Sigmoid colon (tissue), 7 donors: ENCODE results near the gene TYW1B. TPM values are rescaled to one million over a fixed set of nuclear protein-coding genes. Genes with fewer than 3 reads are reported as not detected.
"Not testable (repeated sequence)": the region's sequence is repeated elsewhere in the genome, so short reads cannot be mapped to it uniquely, and the experiment has no call there.

Experiments used
- DNase-seq: peaks from one replicate; pipeline ENCODE4 v3.0.0-alpha.2; 2019
- H3K27ac ChIP-seq, 4 donors: fragments of 200-600 bp; sonication (generic); one replicate each; pipeline ENCODE4 v1.5.1; 2016 to 2019; ENCODE audit warnings: mild to moderate bottlenecking in 1 of 4
- H3K27me3 ChIP-seq, 3 donors: fragments of 200-600 bp; sonication (generic); one replicate each; pipeline ENCODE4 v1.5.1; 2019; ENCODE audit warnings: mild to moderate bottlenecking in 1 of 3
- H3K36me3 ChIP-seq, 4 donors: fragments of 200-600 bp; sonication (generic); one replicate each; pipeline ENCODE4 v1.5.1; 2016 to 2019
- H3K4me1 ChIP-seq, 4 donors: fragments of 200-600 bp; sonication (generic); one replicate each; pipeline ENCODE4 v1.5.1; 2017 to 2019
- H3K4me3 ChIP-seq, 4 donors: fragments of 200-600 bp; sonication (generic); one replicate each; pipeline ENCODE4 v1.5.1; 2017 to 2019; ENCODE audit warnings: mild to moderate bottlenecking in 2 of 4, moderate library complexity in 1 of 4
- H3K9me3 ChIP-seq, 4 donors: fragments of 200-600 bp in 3 of 4; sonication (generic) in 3 of 4; one replicate each; pipeline versions ENCODE4 v1.5.1 to v1.6.1; 2013 to 2019
- CTCF ChIP-seq, 4 experiments: fragments of 450-650 bp in 3 of 4; fragments of 200-600 bp in 1 of 4; IDR thresholded peaks; one replicate each; pipeline ENCODE4 v1.5.1; 2016 to 2019; ENCODE audit warnings: antibody characterized with exemption in 4 of 4, mild to moderate bottlenecking in 3 of 4, moderate library complexity in 2 of 4
- EP300 ChIP-seq, 4 donors: sonication (generic); formaldehyde crosslinking; IDR thresholded peaks; one replicate each; pipeline ENCODE4 v1.6.1; 2017; ENCODE audit warnings: antibody characterized with exemption in 4 of 4
- POLR2A ChIP-seq, 2 donors: fragments of 450-650 bp; IDR thresholded peaks; one replicate each; pipeline ENCODE4 v1.6.1; 2016; ENCODE audit warnings: antibody characterized with exemption in 2 of 2, mild to moderate bottlenecking in 2 of 2, moderate library complexity in 2 of 2
- POLR2AphosphoS5 ChIP-seq, 4 donors: sonication (generic); formaldehyde crosslinking; IDR thresholded peaks; one replicate each; pipeline ENCODE4 v1.6.1; 2017; ENCODE audit warnings: antibody characterized with exemption in 4 of 4
- WGBS, 2 donors: extraction: QIAGEN DNeasy Blood & Tissue Kit; methylation state at CpG; one replicate each; pipeline ENCODE4 v1.1.7; 2013; 5-methylcytosine and 5-hydroxymethylcytosine counted together
- intact Hi-C: fragments of 100-400 bp; cut with DNase I; formaldehyde crosslinking; loops from one replicate; pipeline ENCODE4 v1.15.1; 2023
- polyA plus RNA-seq, 3 donors: library from polyadenylated mRNA; stranded (reverse); fragments of 200-250 nt; gene quantifications; one replicate each; pipeline ENCODE4 v1.2.3, GENCODE V29; 2013
- total RNA-seq, 4 donors: library from RNA; depleted of rRNA; stranded (reverse); fragments of >200 nt; gene quantifications; one replicate each; pipeline ENCODE4 v1.1.0, GENCODE V29; 2016
- donor health status: healthy with polysubstance abuse.
- donor health status: Bipolar disorder and iron deficiency.
- donor health status: healthy.

The TYW1B gene
- total and polyA plus RNA-seq, 7 donors, result 1.4 to 5.6 (median 2.4) TPM

GRCh38 chr7:72793791-72794190 is 34.2 kb downstream of the TYW1B start:
- intact Hi-C loops, result no loop called here
- peaks cover 0 to 5% (median 4%) of the 10 kb centered on the region in 4 donors for H3K36me3 ChIP-seq
- 94 to 97% methylated on average over 6 of the region's 6 CpGs for WGBS, 2 donors

DNA sequence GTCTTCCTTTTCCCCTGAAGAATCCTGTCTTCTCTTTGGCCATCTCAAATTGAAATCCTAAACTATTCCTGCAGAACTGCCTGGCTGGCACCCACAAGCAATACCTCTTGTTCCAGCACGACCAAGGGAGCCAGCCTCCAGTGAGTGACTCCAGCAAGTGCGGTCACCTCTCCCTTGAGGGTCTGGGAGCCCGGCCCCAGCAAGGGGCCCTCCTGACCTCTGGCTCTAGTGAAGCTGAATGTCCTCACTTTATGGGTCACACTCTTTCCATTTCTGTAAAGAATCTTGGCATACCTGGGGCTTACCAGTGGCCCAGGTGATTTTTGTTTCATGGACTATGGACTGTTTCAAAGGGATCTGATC is 37.3 kb downstream of the TYW1B start:
- H3K4me3 ChIP-seq, H3K27ac ChIP-seq, intact Hi-C loops, H3K9me3 ChIP-seq, DNase-seq, H3K4me1 ChIP-seq, H3K36me3 ChIP-seq, H3K27me3 ChIP-seq: not testable (repeated sequence)
- 71 to 87% methylated on average over 3 of the region's 3 CpGs for WGBS, 2 donors

More at GRCh38 chr7:72793791-72794190, 34.2 kb downstream of the TYW1B start:
- no peak for TF ChIP-seq POLR2A (IDR thresholded peaks at IDR 0.05)
- TF ChIP-seq POLR2AphosphoS5 (IDR thresholded peaks at IDR 0.05), result no peak
- TF ChIP-seq EP300 (IDR thresholded peaks at IDR 0.05), result no peak
- no peak for TF ChIP-seq CTCF (IDR thresholded peaks at IDR 0.05)
- no peaks in the 10 kb centered on the region for H3K4me1 ChIP-seq
- H3K9me3 ChIP-seq, result no peaks in the 10 kb centered on the region
- no peak overlapping the region for H3K27ac ChIP-seq
- no peaks in the 10 kb centered on the region for H3K27me3 ChIP-seq
- no peak overlapping the region for H3K4me3 ChIP-seq
- no peak for DNase-seq

- H3K4me1 ChIP-seq, intact Hi-C loops, H3K36me3 ChIP-seq, H3K9me3 ChIP-seq, H3K27me3 ChIP-seq, DNase-seq, H3K4me3 ChIP-seq, H3K27ac ChIP-seq: not testable (repeated sequence)
- 68 to 88% methylated on average over 6 of the region's 6 CpGs for WGBS, 2 donors
These were observed 37.8 kb downstream of the TYW1B start for GRCh38 chr7:72790048-72790697.

DNA sequence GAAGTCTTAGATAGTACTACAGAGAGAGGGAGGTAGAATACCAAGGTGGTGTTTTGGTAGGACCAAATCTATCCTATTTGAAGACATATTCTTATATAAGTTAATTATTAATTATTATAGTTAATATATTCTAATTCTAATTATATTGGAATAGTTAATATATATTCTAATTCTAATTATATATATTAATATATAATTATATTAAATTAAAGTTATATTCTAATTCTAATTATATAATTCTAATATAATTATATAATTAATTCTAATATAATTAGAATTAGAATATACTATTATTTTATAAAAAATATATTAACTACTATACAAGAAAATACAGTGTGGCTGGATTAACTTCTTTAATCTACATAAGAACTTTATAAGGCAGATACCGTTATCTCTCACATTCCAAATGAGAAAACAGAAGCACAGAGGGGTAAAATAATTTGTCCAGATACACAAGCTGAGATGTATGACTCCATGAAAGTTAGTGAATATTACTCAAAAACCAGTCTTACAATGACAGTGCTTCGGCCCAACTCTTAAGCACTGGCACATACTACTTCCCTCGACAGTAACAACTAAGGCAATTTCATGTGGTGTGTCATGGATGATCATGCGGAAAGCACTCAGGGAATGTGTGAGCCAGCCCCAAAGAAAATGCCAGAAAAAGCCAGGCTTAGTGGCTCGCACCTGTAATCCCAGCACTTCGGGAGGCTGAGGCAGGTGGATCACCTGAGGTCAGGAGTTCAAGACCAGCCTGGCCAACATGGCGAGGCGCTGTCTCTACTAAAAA is 42.6 kb downstream of the TYW1B start:
- no peak for DNase-seq
- intact Hi-C loops, result no loop called here
- no peak overlapping the region for H3K4me3 ChIP-seq
- WGBS, 2 donors, result 92 to 96% methylated on average over 8 of the region's 8 CpGs
- H3K9me3 ChIP-seq, result no peaks in the 10 kb centered on the region
- H3K4me1 ChIP-seq, result peaks cover 0 to 11% (median 6%) of the 10 kb centered on the region in 4 donors
- no peaks in the 10 kb centered on the region for H3K36me3 ChIP-seq
- no peak for TF ChIP-seq CTCF (IDR thresholded peaks at IDR 0.05)
- no peak for TF ChIP-seq POLR2A (IDR thresholded peaks at IDR 0.05)
- TF ChIP-seq EP300 (IDR thresholded peaks at IDR 0.05), result no peak
- TF ChIP-seq POLR2AphosphoS5 (IDR thresholded peaks at IDR 0.05), result no peak
- no peak overlapping the region for H3K27ac ChIP-seq
- no peaks in the 10 kb centered on the region for H3K27me3 ChIP-seq

GRCh38 chr7:72783601-72784370 is 44.2 kb downstream of the TYW1B start:
- Histone ChIP-seq H3K27ac (peak overlapping the region in 2 of 4 donors; percentile 6 to 31), H3K4me1 (peaks cover 0 to 11% (median 6%) of the 10 kb centered on the region in 4 donors)
- DNase-seq, H3K36me3 ChIP-seq, intact Hi-C loops, H3K4me3 ChIP-seq, H3K27me3 ChIP-seq, H3K9me3 ChIP-seq: not testable (repeated sequence)
- peak in 2 of 4 donors; percentile 34 to 46 for TF ChIP-seq POLR2AphosphoS5 (IDR thresholded peaks at IDR 0.05)
- 65 to 76% methylated on average over 4 of the region's 4 CpGs for WGBS, 2 donors

- no peak for DNase-seq
- H3K4me3 ChIP-seq, result no peak overlapping the region
- H3K27me3 ChIP-seq, result no peaks in the 10 kb centered on the region
- peaks cover 0 to 11% (median 6%) of the 10 kb centered on the region in 4 donors for H3K4me1 ChIP-seq
- H3K9me3 ChIP-seq, result no peaks in the 10 kb centered on the region
- H3K36me3 ChIP-seq, result no peaks in the 10 kb centered on the region
- WGBS, 2 donors, result 91 to 97% methylated on average over 6 of the region's 6 CpGs
- intact Hi-C loops, result no loop called here
- H3K27ac ChIP-seq, result no peak overlapping the region
- no peak for TF ChIP-seq EP300 (IDR thresholded peaks at IDR 0.05)
- TF ChIP-seq POLR2A (IDR thresholded peaks at IDR 0.05), result no peak
These were observed 46.4 kb downstream of the TYW1B start for GRCh38 chr7:72781631-72782030.
